ENCODE measurements around the gene FAM118A.

The FAM118A gene

GRCh38 chr22:45389546-45389945 is 79.8 kb downstream of the FAM118A start:
- H3K27ac ChIP-seq (ENCODE audit: insufficient read depth in 1 of 2, low read depth in 1 of 2, low read length in 2 of 2, poor library complexity in 1 of 2, severe bottlenecking in 2 of 2) = no peak overlapping the region
- no peak overlapping the region for H3K4me3 ChIP-seq (ENCODE audit: control insufficient read depth in 1 of 7, extremely low read depth in 1 of 7, insufficient read depth in 4 of 7, low read depth in 2 of 7, low read length in 6 of 7)
- no peaks in the 10 kb centered on the region for H3K4me1 ChIP-seq (ENCODE audit: control extremely low read depth in 1 of 4, control insufficient read depth in 4 of 4, insufficient read depth in 4 of 4, low read length in 3 of 4)
- DNase-seq = no peak
- WGBS (ENCODE audit: insufficient coverage) = no CpG with 5 or more reads among the region's 3 CpGs
- POLR2A ChIA-PET = no interaction called here
- no peaks in the 10 kb centered on the region for H3K36me3 ChIP-seq (ENCODE audit: control insufficient read depth in 4 of 4, insufficient read depth in 4 of 4, low read length in 3 of 4)
- H3K27me3 ChIP-seq (replicated peaks in 2 of 5; ENCODE audit: control insufficient read depth in 4 of 5, insufficient read depth in 5 of 5, low read length in 4 of 5) = peaks cover 0 to 2% (median 0%) of the 10 kb centered on the region in 5 experiments
- H3K9me3 ChIP-seq (ENCODE audit: control extremely low read depth in 1 of 5, control insufficient read depth in 4 of 5, insufficient read depth in 2 of 5, low read depth in 1 of 5, low read length in 4 of 5) = no peaks in the 10 kb centered on the region
- CTCF ChIA-PET = interaction anchor here (2.3 kb wide), 1 partner anchor 20 kb away, joined by 5 read pairs; no protein-coding TSS in a partner anchor
